HCT116 (cell line): ENCODE data around the gene DENND4B. TPM values are rescaled to one million over a fixed set of nuclear protein-coding genes. Genes with fewer than 3 reads are reported as not detected.

Experiments
- EGR1 ChIP-seq: IDR thresholded peaks from 2 replicates; pipeline ENCODE4 v1.6.1; 2012; ENCODE audit warnings: low read depth
- EZH2 ChIP-seq: fragments of 200-600 bp; sonication (generic); IDR thresholded peaks from 2 replicates; pipeline ENCODE4 v1.6.1; 2017; ENCODE audit warnings: antibody characterized with exemption, mixed run types
- POLR2A ChIP-seq: IDR thresholded peaks from 2 replicates; pipeline ENCODE4 v1.7.0; 2011; ENCODE audit warnings: borderline replicate concordance; ENCODE audit not compliant: insufficient read depth, insufficient read length; ENCODE audit errors: extremely low read depth
- POLR2AphosphoS5 ChIP-seq: IDR thresholded peaks from 2 replicates; pipeline ENCODE4 v1.6.1; 2011; ENCODE audit warnings: mild to moderate bottlenecking, low read depth, low read length, moderate library complexity
- SP1 ChIP-seq: IDR thresholded peaks from 2 replicates; pipeline ENCODE4 v1.6.1; 2012; ENCODE audit warnings: low read depth
- YY1 ChIP-seq: IDR thresholded peaks from 2 replicates; pipeline ENCODE4 v1.6.1; 2011; ENCODE audit warnings: low read length, low read depth, moderate library complexity, mild to moderate bottlenecking; ENCODE audit not compliant: insufficient replicate concordance; ENCODE audit errors: extremely low read depth
- total RNA-seq: library from RNA; stranded (reverse); gene quantifications from one replicate; pipeline ENCODE4 v1.2.1, GENCODE V29; 2021; ENCODE audit not compliant: unreplicated experiment
- TF ChIP-seq, protein P1 (sequence below): IDR thresholded peaks from 2 replicates; pipeline ENCODE4 v1.6.1; 2012
- TF ChIP-seq, protein P2 (sequence below): IDR thresholded peaks from 2 replicates; pipeline ENCODE4 v1.6.1; 2012; ENCODE audit warnings: low read depth

Gene DENND4B
- total RNA-seq, 1 experiment from 2014 or later: 70.8 TPM

DNA sequence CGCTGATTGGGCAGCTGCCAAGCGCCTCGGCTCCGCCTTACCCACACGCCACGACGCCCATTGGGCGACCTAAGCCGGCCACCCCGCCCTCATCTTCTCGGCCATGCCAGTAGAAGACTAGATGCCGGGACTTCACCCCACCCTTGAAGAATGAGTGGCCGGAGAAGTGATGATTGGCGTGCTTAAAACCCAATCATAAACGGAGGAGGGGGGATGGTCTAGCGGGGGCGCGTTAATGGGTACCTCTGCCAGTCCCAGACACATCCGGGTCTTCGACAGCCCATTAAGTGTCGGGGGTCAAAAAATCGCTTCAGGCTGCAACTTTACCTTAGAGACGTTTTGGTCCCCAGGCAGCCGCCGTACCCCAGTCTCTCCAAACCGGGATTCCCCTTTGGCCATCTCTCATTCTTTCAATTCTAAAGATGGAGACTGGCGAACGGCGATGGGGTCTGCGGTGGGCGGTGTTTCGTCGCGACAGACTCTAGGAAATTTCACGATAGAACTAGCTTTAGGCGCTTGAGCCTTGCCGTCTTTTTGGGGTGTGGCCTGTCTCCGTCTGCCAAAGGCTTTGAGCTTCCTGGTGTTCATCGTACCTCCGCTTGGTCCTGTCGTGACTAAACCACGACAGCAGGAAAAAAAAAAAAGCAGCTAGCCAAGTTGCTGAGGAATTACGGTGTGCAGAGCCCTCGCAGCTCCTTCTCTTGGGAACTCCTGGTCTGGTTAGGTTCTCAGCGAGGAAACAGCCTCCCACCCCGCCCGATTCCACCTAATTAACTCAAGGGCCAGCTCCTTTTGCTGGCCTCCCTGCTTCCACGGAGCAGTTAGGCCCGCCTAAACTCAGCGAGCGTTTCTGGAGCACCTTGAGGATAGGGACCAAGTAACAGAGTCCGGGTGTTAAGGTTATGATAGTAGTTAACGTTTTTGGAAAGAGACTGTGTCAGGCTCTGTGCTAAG is 23.3 kb downstream of the DENND4B start, which contains the start of gene GATAD2B (continued):
- TF ChIP-seq YY1 (peak; percentile 80), POLR2A (peak; percentile 41), EGR1 (peak; percentile 91), POLR2AphosphoS5 (peak; percentile 80), EZH2 (no peak), SP1 (peak; percentile 100)
- TF ChIP-seq, protein P1, sequence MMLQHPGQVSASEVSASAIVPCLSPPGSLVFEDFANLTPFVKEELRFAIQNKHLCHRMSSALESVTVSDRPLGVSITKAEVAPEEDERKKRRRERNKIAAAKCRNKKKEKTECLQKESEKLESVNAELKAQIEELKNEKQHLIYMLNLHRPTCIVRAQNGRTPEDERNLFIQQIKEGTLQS: no peak
- TF ChIP-seq, protein P2, sequence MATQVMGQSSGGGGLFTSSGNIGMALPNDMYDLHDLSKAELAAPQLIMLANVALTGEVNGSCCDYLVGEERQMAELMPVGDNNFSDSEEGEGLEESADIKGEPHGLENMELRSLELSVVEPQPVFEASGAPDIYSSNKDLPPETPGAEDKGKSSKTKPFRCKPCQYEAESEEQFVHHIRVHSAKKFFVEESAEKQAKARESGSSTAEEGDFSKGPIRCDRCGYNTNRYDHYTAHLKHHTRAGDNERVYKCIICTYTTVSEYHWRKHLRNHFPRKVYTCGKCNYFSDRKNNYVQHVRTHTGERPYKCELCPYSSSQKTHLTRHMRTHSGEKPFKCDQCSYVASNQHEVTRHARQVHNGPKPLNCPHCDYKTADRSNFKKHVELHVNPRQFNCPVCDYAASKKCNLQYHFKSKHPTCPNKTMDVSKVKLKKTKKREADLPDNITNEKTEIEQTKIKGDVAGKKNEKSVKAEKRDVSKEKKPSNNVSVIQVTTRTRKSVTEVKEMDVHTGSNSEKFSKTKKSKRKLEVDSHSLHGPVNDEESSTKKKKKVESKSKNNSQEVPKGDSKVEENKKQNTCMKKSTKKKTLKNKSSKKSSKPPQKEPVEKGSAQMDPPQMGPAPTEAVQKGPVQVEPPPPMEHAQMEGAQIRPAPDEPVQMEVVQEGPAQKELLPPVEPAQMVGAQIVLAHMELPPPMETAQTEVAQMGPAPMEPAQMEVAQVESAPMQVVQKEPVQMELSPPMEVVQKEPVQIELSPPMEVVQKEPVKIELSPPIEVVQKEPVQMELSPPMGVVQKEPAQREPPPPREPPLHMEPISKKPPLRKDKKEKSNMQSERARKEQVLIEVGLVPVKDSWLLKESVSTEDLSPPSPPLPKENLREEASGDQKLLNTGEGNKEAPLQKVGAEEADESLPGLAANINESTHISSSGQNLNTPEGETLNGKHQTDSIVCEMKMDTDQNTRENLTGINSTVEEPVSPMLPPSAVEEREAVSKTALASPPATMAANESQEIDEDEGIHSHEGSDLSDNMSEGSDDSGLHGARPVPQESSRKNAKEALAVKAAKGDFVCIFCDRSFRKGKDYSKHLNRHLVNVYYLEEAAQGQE: no peak
- TF ChIP-seq, all 23 proteins: peak for 7
